SK-N-SH (cell line): Measurements from ENCODE around the gene CASZ1. TPM values are rescaled to one million over a fixed set of nuclear protein-coding genes. Genes with fewer than 3 reads are reported as not detected.

Experiments
- CTCF ChIA-PET: fragments of 300-600, 350-600 bp; formaldehyde crosslinking; extraction: SDS; loops from one replicate; lab custom pipeline; 2021; lab: Yijun Ruan, JAX
- POLR2A ChIA-PET: fragments of 350-600 bp; sonication (Branson Sonifier 250); formaldehyde crosslinking; extraction: SDS; loops from one replicate; lab custom pipeline; 2020; ENCODE audit warnings: antibody characterized with exemption, inconsistent platforms; lab: Yijun Ruan, JAX
- DNase-seq: peaks from one replicate; pipeline ENCODE4 v3.0.0; 2012
- H2AFZ ChIP-seq: fragments of 200-600 bp; sonication (generic); 2 replicates; pipeline ENCODE4 v1.8.1; 2016; ENCODE audit warnings: antibody characterized with exemption, mild to moderate bottlenecking, low read depth
- H3F3A ChIP-seq: fragments of 200-600 bp; sonication (generic); replicated peaks from 2 replicates; pipeline ENCODE3; 2016; ENCODE audit warnings: antibody characterized with exemption, mild to moderate bottlenecking; ENCODE audit not compliant: insufficient read depth
- H3K27ac ChIP-seq, 2 experiments: fragments of 200-500 bp in 1 of 2; fragments of 200-600 bp in 1 of 2; sonication (Bioruptor generic) in 1 of 2; sonication (generic), shearing (Covaris generic) in 1 of 2; 2 replicates each; pipeline versions ENCODE4 v1.5.1 to v1.6.1; 2014 to 2016; ENCODE audit warnings: low read depth in 2 of 2, inconsistent platforms in 1 of 2, low read length in 1 of 2, mild to moderate bottlenecking in 1 of 2, mixed read lengths in 1 of 2
- H3K27me3 ChIP-seq: fragments of 200-600 bp; sonication (generic), shearing (Covaris generic); 2 replicates; pipeline ENCODE4 v1.6.1; 2016; ENCODE audit warnings: mixed run types; ENCODE audit not compliant: insufficient read depth
- H3K36me3 ChIP-seq, 2 experiments: fragments of 200-500 bp in 1 of 2; fragments of 200-600 bp in 1 of 2; sonication (Bioruptor generic) in 1 of 2; sonication (generic) in 1 of 2; replicated peaks in 1 of 2; 2 replicates each; pipeline versions ENCODE3 to v1.5.1; 2014 to 2016; ENCODE audit warnings: low read length in 1 of 2, mild to moderate bottlenecking in 1 of 2; ENCODE audit not compliant: insufficient read depth in 2 of 2, control insufficient read depth in 1 of 2
- H3K4me1 ChIP-seq, 2 experiments: fragments of 200-500 bp in 1 of 2; fragments of 200-600 bp in 1 of 2; sonication (Bioruptor generic) in 1 of 2; sonication (generic), shearing (Covaris generic) in 1 of 2; 2 replicates each; pipeline versions ENCODE4 v1.5.1 to v1.6.1; 2014 to 2016; ENCODE audit warnings: low read depth in 1 of 2, low read length in 1 of 2, mixed run types in 1 of 2; ENCODE audit not compliant: insufficient read depth in 2 of 2, control insufficient read depth in 1 of 2
- H3K4me2 ChIP-seq: fragments of 200-600 bp; sonication (generic), shearing (Covaris generic); 2 replicates; pipeline ENCODE4 v1.6.1; 2017; ENCODE audit warnings: mixed run types
- H3K4me3 ChIP-seq, 2 experiments: fragments of 200-500 bp in 1 of 2; fragments of 200-600 bp in 1 of 2; sonication (Bioruptor generic) in 1 of 2; sonication (generic), shearing (Covaris generic) in 1 of 2; 2 replicates each; pipeline versions ENCODE4 v1.5.1 to v1.8.1; 2014 to 2016; ENCODE audit warnings: low read depth in 2 of 2, inconsistent platforms in 1 of 2, low read length in 1 of 2, mild to moderate bottlenecking in 1 of 2, mixed read lengths in 1 of 2, moderate library complexity in 1 of 2
- H3K79me2 ChIP-seq: fragments of 200-600 bp; sonication (generic); 2 replicates; pipeline ENCODE4 v1.8.1; 2017; ENCODE audit warnings: mild to moderate bottlenecking; ENCODE audit not compliant: insufficient read depth
- H3K9ac ChIP-seq: fragments of 200-600 bp; sonication (generic); 2 replicates; pipeline ENCODE4 v1.6.1; 2017; ENCODE audit warnings: mixed run types
- H3K9me2 ChIP-seq: fragments of 200-600 bp; sonication (generic); 2 replicates; pipeline ENCODE4 v1.6.1; 2017; ENCODE audit warnings: mixed run types
- H3K9me3 ChIP-seq: fragments of 200-600 bp; sonication (generic); 2 replicates; pipeline ENCODE4 v1.6.1; 2017; ENCODE audit warnings: mixed run types, mild to moderate bottlenecking, moderate library complexity
- H4K20me1 ChIP-seq: fragments of 200-600 bp; sonication (generic); 2 replicates; pipeline ENCODE4 v1.6.1; 2017; ENCODE audit warnings: mild to moderate bottlenecking, mixed run types; ENCODE audit not compliant: insufficient read depth
- EP300 ChIP-seq, 2 experiments: IDR thresholded peaks; 2 replicates each; pipeline versions ENCODE4 v1.4.0 to v1.6.1; 2012; ENCODE audit warnings: borderline replicate concordance in 1 of 2, low read depth in 1 of 2, low read length in 1 of 2
- EZH2phosphoT487 ChIP-seq: fragments of 200-600 bp; sonication (generic); IDR thresholded peaks from 2 replicates; pipeline ENCODE4 v1.6.1; 2017; ENCODE audit warnings: low read depth, mixed run types, mild to moderate bottlenecking, antibody characterized with exemption, moderate library complexity, borderline replicate concordance
- FOSL2 ChIP-seq: IDR thresholded peaks from 2 replicates; pipeline ENCODE4 v1.4.0; 2012; ENCODE audit warnings: low read depth, mild to moderate bottlenecking, moderate library complexity, borderline replicate concordance
- FOXM1 ChIP-seq: IDR thresholded peaks from 2 replicates; pipeline ENCODE4 v1.4.0; 2012; ENCODE audit warnings: low read depth, mild to moderate bottlenecking
- POLR2AphosphoS5 ChIP-seq: IDR thresholded peaks from 2 replicates; pipeline ENCODE4 v1.6.1; 2012; ENCODE audit warnings: low read depth, low read length
- RFX5 ChIP-seq: IDR thresholded peaks from 2 replicates; pipeline ENCODE4 v1.6.1; 2012; ENCODE audit warnings: mild to moderate bottlenecking, improper control_type of control experiment, low read length
- SIN3A ChIP-seq: IDR thresholded peaks from 2 replicates; pipeline ENCODE4 v1.6.1; 2012; ENCODE audit warnings: low read depth, mild to moderate bottlenecking, low read length, moderate library complexity, borderline replicate concordance
- TEAD4 ChIP-seq: IDR thresholded peaks from 2 replicates; pipeline ENCODE4 v1.4.0; 2012; ENCODE audit warnings: mild to moderate bottlenecking, borderline replicate concordance; ENCODE audit not compliant: insufficient read depth
- WGBS: methylation state at CpG from one replicate; pipeline ENCODE4 v1.1.6; 2017; ENCODE audit warnings: low lambda C conversion rate; 5-methylcytosine and 5-hydroxymethylcytosine counted together
- polyA plus RNA-seq, 3 experiments: library from polyadenylated mRNA; depleted of rRNA; stranded (reverse); fragments of >200 nt; gene quantifications; 2 replicates each; pipeline ENCODE4 v1.2.3, GENCODE V29; 2012
- TF ChIP-seq, protein P1 (sequence below): IDR thresholded peaks from 2 replicates; pipeline ENCODE4 v1.4.0; 2012; ENCODE audit warnings: low read depth, borderline replicate concordance
- TF ChIP-seq, protein P2 (sequence below): IDR thresholded peaks from 2 replicates; pipeline ENCODE4 v1.4.0; 2012; ENCODE audit warnings: low read depth
- TF ChIP-seq, protein P3 (sequence below): IDR thresholded peaks from 2 replicates; pipeline ENCODE4 v1.6.1; 2012; ENCODE audit warnings: mild to moderate bottlenecking, low read depth, low read length, moderate library complexity

CASZ1 gene
- polyA plus RNA-seq, 1 of the 3 experiments (the other 2 are of a cell fraction): 0.51 TPM

DNA sequence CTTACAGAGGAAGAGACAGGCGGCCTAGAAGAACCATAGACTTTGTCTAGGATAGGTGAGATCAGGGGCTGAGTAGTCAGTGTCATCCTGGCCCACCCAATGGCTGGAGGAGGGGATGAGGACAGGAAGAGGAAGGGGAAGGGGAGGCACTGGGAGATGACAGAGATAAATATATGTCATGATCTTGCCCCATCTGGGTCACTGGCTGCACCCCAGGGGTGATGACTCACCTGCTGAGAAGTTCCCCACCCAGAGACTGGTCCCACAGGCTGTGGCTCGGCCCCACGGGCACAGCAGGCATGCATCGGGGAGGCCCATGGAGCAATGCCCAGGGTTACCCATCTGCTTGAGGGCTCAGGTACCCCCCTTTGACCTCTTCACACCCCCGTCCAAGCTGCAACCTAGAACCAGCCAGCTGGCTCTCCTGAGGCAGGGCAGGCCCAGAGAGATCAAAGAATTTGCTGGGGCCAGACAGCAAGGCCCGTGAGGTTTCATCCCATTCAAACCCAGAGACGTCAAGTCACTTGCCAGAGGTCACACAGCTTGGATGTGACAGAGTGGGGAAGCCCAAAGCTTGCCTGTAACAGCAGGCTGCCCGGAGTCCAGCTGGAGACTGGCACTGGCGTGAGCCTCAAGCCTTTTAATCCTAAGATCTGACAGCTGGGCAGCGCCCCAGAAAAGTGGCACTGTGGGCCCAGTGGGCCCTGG, 34.7 kb upstream of the CASZ1 start:
- Histone ChIP-seq H3F3A (no peaks in the 10 kb centered on the region), H4K20me1 (no peaks in the 10 kb centered on the region), H3K4me2 (no peak overlapping the region), H3K4me1 (no peaks in the 10 kb centered on the region; a peak in 1 of 4 replicates), H3K27me3 (no peaks in the 10 kb centered on the region), H3K9ac (no peak overlapping the region), H3K36me3 (no peaks in the 10 kb centered on the region), H3K27ac (no peak overlapping the region), H3K9me3 (no peaks in the 10 kb centered on the region), H3K9me2 (no peaks in the 10 kb centered on the region), H2AFZ (no peak overlapping the region), H3K79me2 (no peaks in the 10 kb centered on the region), H3K4me3 (no peak overlapping the region)
- DNase-seq: no peak
- peak; percentile 21; the same call in 1 of the 2 replicates for TF ChIP-seq FOSL2
- TF ChIP-seq EZH2phosphoT487: no peak
- TF ChIP-seq TEAD4: no peak
- 92% methylated on average over 2 of the region's 10 CpGs for WGBS
- ChIA-PET POLR2A (no interaction called here), CTCF (interaction anchor here (1.2 kb wide), 1 partner anchor 336 kb away, joined by 5 read pairs; no protein-coding TSS in a partner anchor)

DNA sequence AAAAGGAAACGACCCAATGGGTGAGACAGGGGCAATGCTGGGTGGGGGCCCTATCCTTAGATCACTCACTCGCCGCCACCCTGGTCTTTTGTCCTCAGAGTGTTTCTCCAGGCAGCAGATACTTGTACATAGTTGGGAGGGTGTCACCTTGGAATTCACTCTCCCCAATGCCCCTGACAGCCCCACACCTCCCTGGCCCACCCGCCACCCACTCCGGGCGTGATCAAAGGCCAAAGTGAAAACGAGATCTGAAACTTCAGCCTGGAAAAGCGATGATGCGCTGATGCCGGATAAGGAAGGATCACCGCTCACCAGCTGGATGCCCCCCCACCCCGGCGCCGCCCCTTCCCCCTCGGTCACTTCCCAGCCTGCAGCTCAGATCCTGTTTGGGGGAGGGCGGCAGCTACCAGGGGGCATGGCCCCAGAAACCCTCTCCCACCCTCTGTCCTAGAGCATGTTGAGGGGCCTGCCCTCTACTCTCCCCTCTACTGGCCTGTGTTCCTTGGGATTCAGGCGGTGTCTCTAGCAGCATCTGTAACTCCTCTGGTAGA, 33.6 kb upstream of the CASZ1 start:
- no peak overlapping the region for H3K9ac ChIP-seq
- no peaks in the 10 kb centered on the region for H3K9me3 ChIP-seq
- no peaks in the 10 kb centered on the region for H3F3A ChIP-seq
- no peak overlapping the region for H2AFZ ChIP-seq
- no peaks in the 10 kb centered on the region for H3K36me3 ChIP-seq
- TF ChIP-seq RFX5: no peak
- TF ChIP-seq, protein P1, sequence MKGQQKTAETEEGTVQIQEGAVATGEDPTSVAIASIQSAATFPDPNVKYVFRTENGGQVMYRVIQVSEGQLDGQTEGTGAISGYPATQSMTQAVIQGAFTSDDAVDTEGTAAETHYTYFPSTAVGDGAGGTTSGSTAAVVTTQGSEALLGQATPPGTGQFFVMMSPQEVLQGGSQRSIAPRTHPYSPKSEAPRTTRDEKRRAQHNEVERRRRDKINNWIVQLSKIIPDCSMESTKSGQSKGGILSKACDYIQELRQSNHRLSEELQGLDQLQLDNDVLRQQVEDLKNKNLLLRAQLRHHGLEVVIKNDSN: no peak
- no peak for TF ChIP-seq FOXM1
- TF ChIP-seq SIN3A: no peak
- TF ChIP-seq, protein P2, sequence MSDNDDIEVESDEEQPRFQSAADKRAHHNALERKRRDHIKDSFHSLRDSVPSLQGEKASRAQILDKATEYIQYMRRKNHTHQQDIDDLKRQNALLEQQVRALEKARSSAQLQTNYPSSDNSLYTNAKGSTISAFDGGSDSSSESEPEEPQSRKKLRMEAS: no peak
- TF ChIP-seq POLR2AphosphoS5: no peak
- no peak for TF ChIP-seq EP300 (IDR thresholded peaks at IDR 0.05; ENCODE audit: borderline replicate concordance in 1 of 2, low read depth in 1 of 2, low read length in 1 of 2)
- TF ChIP-seq, protein P3, sequence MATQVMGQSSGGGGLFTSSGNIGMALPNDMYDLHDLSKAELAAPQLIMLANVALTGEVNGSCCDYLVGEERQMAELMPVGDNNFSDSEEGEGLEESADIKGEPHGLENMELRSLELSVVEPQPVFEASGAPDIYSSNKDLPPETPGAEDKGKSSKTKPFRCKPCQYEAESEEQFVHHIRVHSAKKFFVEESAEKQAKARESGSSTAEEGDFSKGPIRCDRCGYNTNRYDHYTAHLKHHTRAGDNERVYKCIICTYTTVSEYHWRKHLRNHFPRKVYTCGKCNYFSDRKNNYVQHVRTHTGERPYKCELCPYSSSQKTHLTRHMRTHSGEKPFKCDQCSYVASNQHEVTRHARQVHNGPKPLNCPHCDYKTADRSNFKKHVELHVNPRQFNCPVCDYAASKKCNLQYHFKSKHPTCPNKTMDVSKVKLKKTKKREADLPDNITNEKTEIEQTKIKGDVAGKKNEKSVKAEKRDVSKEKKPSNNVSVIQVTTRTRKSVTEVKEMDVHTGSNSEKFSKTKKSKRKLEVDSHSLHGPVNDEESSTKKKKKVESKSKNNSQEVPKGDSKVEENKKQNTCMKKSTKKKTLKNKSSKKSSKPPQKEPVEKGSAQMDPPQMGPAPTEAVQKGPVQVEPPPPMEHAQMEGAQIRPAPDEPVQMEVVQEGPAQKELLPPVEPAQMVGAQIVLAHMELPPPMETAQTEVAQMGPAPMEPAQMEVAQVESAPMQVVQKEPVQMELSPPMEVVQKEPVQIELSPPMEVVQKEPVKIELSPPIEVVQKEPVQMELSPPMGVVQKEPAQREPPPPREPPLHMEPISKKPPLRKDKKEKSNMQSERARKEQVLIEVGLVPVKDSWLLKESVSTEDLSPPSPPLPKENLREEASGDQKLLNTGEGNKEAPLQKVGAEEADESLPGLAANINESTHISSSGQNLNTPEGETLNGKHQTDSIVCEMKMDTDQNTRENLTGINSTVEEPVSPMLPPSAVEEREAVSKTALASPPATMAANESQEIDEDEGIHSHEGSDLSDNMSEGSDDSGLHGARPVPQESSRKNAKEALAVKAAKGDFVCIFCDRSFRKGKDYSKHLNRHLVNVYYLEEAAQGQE: no peak
- no peak for DNase-seq
- no peak overlapping the region for H3K4me2 ChIP-seq
- H3K27me3 ChIP-seq: no peaks in the 10 kb centered on the region
- no peaks in the 10 kb centered on the region for H3K79me2 ChIP-seq
- 87% methylated on average over 17 of the region's 17 CpGs for WGBS
- H3K27ac ChIP-seq: no peak overlapping the region
- ChIA-PET POLR2A (no interaction called here), CTCF (interaction anchor here (0.6 to 1.3 kb wide), 4 partner anchors 12 to 335 kb away, joined by 3 to 5 read pairs (median 3); no protein-coding TSS in a partner anchor)
- no peaks in the 10 kb centered on the region for H3K9me2 ChIP-seq
- no peaks in the 10 kb centered on the region for H3K4me1 ChIP-seq
- no peak overlapping the region for H3K4me3 ChIP-seq
- no peaks in the 10 kb centered on the region for H4K20me1 ChIP-seq
